DMS153 treated with DMSO at 0.1 percent for 48 hours (cell line): Measurements from ENCODE around the gene BANK1.
"Not testable (repeated sequence)": the region's sequence is repeated elsewhere in the genome, so short reads cannot be mapped to it uniquely, and the experiment has no call there.

Source experiments
- DNase-seq: peaks from one replicate; lab custom pipeline; 2025; ENCODE audit not compliant: unreplicated experiment; lab: John Stamatoyannopoulos, UW

BANK1 gene

DNA sequence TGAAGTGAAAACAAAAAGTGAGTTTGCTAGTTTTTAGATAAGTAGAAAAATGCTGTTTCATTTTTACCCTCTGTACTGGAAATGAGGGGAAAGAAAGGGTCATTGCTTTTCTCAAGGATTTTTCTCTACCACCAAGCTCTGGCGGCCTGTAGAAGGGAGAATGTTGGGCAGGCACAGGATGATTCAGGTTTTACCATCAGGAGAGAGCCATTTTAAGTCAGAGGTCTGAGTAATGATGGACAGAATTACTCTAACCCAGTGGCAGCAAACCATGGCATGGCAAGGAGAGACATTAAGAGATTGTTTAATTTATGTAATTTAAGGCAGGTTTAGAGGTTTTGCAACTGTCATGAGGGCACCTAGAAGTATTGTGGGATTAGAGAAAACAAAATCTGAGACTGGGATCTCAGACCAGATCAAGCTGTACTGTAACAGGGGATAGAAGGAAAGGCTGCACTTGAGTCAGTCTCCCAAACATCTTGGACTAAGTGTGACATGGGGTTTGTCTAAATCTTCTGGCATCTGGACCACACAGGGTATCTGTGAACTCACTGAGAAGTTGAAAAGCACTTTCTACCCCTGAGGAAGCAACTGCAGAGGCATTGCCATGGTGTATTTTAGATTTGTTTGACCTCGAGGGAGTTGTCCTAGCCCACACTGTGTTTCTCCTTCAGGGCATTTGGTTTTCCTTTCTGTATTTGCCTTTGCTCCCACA is 81.6 kb downstream of the BANK1 start:
- DNase-seq, result no peak

DNA sequence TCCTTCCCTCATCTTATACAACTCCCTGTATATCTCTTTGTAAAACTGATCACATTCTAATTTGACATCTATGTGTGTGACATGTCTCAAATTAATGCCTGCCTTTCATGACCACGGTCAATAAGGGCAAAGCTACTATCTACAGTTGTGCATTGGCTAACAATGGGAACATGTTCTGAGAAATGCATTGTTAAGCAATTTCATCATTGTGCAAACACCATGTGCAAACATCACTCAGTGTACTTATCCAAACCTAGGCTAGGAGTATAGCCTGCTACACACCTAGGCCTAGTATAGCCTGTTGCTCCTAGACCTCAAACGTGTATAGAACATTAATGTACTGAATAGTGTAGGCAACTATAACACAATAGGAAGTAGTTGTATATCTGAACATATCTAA is 95.0 kb downstream of the BANK1 start:
- peak; percentile 10 for DNase-seq

DNA sequence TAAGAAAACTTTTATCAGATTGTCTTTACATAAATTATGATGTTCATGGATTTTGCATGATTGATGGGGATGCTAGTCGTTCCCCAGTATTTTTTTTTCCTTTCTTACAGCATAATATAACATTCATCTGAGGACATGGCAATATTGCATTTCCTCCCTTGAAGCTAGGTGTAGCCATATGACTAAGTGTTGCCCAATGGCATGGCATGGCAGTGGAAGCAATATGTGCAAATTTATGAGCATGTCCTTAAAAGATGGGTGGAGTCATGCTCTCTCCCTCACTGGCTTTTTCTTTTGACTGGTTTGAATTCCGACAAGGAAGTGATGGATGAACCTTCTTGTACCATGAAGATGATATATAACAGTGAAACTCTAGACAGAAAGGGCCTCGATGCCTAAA is 96.3 kb downstream of the BANK1 start:
- DNase-seq, result no peak

DNA sequence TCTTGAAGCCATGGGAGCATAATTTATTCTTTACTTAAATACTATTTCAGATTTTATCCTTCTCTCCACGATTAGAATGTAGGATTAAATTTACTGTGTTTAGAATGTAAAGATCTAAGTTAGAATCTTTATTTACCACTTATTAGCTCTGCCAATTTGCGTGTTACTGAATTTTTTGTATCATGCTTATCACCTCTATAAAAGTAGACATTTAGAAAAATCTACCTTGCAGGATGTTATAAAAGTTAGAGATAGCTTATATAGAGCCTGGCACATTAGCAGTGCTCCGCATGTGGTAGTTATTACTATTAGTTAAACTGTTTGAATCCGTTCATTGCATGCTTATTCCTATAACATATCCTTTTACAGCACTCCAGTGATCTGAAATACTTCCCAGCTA is 97.9 kb downstream of the BANK1 start:
- no peak for DNase-seq

DNA sequence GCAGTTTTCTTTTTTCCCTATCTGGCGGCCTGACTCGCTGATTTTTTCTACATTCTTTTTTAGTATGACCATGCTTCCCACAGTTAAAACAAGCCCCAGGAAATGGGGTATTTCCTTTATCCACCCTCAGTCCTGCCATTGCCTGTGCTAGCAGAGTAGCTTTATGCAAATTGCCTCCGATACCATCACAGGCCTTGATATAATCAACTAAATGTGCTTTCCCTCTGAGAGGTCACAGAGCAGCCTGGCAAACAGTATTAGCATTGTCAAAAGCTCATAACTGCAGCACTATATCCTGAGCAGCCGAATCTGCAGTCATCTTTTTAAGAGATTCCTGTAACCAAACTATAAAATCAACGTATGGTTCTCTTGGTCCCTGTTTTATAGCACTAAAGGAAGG is 115.0 kb downstream of the BANK1 start:
- DNase-seq, result not testable (repeated sequence)

DNA sequence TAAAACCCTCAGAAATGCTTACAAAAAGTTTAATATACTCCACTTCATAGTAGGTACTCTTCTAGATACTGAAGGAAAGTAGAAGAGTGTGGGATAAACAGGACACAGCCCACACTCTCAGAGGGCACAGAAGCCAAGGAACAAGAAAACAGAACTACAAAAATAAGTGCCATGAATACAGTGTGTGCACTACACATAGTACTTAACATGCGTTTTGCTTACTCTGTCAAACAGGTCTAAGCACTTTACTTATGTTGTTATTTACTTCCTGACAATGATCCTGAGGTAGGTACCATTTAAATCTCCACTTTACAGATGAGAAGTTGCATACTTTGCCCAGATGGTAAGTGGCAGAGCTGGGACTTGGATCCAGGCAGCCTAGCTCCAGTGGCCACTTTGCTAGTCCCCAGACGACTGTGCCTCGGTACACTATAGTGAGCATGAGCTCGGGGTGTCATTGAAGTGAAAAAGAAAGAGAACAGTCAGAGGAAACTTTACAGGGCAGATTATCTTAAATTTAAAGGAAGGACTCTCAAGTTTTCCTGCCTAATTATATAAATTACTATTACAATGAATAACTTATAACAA is 120.3 kb downstream of the BANK1 start:
- no peak for DNase-seq

DNA sequence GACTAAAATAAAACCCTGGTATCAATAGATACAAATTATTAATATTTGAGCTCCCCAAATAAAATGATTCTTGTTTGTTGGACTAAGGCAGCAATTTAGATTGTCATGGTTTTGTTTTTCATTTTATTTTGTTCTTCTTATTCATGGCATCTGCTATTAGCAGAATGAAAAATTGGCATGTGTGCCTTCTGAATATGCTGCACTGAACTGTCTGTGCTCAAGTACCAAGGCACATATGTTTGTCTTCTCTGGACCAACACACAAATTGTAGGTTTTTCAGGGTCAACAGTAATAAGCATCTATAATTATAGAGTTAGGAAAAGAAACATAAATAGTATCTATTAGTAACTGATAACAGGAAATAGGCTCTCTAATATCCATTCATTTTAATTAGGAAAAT is 121.1 kb downstream of the BANK1 start:
- DNase-seq, result no peak

DNA sequence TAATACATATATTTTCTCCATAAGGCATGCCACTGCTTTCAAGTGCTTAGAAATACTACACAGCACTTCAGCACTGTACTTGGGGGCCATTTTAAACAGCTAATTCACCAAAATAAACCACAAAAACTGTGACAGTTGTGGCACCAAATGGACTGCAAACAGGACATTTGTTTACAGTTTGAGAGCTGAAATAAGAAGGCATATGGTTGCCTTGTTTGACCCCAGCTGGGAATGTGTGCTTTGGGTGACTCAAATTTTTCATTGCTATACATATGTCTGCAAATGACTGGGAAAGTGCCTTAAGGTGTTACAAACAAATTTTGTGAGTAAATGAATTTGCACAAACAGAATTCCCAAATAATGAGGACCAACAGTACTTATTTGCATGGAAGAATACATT is 124.2 kb downstream of the BANK1 start:
- DNase-seq, result no peak

DNA sequence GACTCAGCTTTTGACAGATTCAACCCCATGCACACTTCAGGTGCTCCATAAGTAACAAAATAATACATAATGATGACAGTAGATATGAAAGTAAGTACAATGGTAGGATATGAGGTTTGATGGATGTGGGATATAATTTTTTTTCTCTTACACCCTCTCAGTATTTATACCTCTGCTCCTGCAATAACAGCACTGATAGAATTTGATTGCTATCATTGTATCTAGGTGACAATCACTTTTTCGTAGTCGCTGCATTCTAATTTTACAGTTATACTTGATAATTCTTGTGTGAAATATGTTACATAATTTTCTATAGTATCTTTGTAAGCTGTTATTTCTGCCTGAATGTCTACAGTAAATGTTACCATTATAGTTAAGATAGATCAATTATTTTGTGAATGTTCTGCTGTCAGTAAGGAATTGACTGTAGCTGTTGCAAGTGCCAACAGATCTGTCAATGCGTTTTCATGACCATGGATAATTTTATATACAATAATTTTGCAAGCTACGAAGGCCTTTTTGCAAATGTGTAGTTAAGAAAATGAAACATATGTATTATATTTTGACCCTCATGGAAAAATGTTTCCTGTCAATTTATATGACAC is 128.9 kb downstream of the BANK1 start:
- DNase-seq, result no peak

DNA sequence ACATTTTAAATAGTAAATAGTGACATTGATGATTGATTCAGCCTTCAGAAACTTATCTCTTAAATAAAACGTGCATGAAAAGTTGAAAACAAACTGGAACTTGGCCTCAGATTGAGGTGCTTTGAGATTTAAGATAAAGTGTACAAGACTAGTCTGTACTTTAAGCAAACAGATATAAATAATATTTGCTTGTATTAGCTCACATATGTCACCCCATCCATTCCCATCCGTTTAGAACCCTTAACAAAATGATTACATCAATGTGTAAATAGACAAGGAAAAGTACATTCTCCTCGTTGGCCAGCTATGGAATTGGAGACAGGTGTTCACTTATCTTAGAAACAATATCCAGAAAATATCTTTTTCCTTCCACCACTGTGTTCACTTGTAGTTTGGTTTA is 130.8 kb downstream of the BANK1 start:
- DNase-seq, result no peak

DNA sequence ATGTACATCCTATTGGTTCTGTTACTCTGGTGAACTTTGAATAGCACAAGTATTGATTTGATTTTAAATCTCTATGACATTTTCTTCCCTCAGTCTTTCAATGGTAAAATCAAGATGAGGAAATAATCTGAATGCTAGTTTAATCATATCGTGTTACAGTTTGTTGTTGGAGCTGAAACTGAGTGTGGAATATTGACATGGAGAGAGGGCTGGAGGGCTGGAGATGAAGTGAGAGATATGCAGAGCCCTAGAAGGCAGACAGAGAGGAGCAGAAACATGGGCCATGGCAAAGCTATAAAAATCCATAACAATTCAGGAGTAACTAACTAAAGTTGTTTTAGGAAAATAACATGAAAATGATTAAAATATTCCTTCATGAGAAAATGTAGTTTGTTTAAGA is 141.1 kb downstream of the BANK1 start:
- DNase-seq, result no peak

DNA sequence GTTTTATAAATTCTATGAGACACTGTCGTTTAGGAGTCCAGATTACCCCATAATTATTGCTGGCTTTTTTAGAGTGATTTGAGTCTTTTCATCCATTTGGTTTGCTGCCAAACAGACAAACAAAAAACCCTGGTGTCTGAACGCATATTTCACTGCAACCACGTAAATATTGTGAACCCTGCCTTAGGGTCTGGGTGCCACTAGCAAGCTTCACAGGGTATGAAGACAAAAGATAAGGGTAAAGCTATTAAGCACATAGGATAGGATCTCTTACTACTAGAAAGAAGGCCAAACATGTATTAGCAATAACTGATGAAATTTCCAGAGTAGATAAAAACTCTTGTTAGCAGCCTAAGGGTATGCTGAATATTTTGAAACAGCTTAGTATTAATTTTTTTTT is 143.3 kb downstream of the BANK1 start:
- DNase-seq, result no peak

DNA sequence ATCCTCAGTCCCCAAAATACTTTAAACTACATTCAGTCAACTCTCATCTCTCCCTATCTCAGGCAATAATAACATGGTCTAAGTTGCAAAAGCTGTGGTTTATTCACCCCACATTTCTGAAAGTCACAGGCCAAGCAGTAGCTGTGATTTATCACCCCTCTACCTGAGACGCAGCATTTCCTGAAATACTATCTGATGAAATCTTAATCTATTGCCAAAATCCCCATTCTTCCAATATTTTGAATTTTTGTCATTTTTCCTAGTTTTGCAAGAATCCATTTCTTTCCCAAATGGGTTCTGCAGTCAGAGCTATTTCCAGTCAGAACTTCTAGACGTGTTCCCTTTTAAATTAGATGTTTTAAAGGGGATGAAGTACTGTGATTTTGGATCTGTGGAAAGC is 148.3 kb downstream of the BANK1 start:
- DNase-seq, result no peak

DNA sequence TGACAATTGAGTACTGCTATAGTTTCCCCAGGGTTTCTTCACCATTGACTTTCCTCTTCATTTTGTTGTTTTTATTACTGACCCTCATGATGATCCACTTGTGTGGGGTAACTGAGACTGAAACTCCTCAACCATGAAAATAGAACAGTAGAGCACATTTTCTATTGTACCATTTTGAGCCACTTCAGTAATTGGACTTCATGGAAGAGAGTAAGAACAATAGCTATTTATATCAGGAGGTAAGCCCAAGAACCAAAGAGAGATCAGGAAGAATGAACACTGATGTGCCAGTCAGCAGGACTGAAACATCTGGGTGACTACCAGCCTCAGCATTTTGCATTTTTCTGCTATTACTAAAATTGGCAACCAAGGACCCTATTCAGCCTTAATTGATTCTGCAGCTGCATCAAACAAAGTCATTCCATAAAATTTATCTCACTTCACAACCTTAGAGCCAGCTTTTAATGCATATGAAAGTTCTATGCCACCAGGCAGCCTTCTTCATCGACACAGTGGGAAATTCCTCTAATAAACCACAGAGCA is 151.4 kb downstream of the BANK1 start:
- DNase-seq, result no peak

DNA sequence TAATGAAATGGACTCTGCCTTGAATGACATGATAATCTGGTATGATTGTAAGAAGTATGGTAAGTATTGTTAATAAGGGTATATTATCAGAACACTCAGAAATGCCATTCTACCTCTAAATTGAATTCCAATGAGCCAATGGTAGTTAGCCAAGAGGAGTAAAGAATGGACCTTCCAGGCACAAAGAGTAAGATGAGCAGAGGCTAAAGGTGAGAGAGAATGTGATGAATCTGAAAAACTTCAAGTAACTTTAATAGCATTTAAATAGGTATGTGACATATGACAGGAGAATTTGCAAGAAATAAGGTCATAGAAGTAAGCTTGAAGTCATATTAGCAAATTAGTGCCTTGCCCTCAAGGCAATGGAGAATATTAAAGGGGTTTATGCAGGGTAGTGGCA is 152.4 kb downstream of the BANK1 start:
- no peak for DNase-seq

DNA sequence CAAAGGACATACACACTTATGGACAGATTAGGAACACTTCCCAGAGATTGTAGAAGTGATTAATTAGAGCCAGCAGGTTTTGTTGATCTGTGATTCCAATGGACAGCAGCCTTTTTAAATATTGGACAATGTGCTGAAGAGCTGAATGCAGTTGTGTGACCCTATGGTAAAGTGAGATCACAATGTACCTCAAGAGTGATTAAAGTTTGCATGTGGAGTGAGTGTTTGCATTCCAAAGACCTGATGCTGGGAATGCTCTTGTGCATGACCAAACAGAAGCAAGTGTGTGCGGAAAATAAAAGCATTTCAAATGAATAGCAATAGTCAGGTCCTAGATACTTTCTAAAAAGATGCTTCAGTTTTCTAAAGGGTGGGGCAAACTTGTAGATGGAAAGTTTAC is 154.1 kb downstream of the BANK1 start:
- no peak for DNase-seq

DNA sequence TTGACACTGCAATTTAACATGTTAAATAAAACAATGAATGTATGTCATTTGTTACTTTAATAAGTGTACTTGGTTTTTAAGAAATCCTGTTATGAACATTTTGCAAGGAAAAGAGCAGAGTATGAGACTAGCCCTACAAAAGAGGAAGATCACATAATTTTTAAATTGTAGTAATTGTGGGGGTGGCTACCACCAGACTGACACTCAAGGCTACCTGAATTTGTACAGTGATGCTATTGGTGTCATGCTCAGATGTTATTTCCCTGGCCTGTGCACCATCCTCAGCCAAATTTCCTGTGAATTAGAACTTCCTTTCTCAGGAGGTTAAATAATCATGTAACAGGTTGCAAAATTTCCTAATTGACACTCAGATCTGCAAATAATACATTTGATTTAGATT is 157.5 kb downstream of the BANK1 start:
- DNase-seq, result no peak

DNA sequence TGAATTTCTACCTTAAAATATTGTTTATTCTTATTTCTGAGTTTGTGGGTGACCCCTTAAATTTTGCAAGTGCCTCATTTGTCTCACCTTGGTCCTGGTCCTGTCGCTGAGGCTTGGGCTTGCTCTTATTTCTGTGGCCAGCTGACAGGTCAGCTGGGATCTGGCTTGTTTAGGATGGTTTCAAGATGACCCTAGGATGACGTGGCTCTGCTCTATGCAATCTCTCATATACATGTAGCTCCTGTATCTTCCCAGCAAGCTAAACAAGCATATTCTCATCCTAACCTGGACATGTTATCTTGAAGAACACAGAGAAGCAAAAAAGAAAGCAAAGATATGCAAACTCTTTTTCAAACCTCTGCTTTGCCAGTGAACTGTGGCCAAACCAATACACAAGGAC is 158.4 kb downstream of the BANK1 start:
- DNase-seq, result no peak

DNA sequence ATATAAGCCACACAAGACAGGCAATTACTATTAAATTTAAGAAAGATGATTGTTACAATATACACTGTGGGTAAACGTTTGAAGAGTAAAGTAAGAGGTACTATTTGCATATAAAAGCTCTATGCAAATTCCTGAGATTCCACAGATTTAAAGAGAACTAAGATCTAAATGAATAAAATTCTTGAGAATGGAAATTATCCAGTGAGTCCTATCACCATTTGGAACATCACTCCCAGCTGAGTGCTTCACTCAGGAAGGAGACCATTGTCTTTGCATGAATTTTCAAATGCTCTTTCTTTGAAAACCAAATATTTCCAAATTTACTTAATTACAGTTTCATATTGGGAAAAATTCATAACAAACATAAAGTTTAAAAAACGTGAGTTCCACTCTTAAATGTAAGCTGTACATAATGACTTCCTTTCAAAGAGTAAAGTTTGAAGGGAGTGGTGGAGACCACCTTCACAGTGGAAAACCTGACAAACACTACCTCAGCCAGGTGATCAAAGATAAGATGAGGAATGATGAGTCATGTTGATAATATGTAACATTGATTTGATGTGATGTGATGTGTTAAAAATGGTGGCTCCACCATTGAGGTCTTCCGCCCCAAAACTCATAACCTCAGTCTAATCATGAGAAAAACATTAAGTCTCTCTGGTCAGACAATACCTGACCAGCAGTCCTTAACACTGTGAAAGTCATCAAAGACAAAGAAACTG is 159.9 kb downstream of the BANK1 start:
- no peak for DNase-seq

DNA sequence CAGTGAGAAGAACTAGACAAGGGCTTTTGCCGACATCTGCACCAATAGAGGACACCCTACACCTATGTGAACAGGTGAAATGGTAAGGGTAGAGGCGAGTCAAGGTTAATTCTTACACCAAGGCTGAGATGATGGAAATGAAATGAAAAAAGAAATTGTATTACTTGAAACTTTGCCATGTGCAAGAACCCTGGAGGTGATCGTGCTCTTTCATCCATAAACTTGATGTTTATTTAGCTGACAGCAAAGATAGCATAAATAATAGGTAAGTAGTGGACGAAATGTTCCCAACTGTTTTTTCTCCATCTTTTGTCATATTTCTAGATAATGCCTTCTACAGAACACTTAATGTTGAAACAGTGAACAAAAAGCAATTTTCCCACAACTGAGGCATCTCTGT is 162.5 kb downstream of the BANK1 start:
- DNase-seq, result no peak

DNA sequence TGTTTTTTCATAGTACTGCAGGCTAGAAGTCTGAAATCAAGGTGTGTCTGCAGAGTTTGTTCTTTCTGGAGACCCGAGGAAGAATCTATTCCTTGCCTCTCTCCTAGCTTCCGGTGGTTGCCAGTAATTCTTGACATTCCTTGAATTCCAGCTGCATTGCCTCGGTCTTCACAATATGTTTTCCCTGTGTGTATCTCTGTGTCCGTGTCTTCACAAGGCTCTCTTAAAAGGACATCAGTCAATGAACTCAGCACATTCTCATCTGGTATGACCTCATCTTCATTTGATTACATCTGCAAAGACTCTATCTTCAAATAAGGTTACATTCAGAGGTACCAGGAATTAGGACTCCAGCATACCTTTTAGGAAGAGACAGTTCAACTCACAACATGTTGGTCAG is 163.4 kb downstream of the BANK1 start:
- no peak for DNase-seq

DNA sequence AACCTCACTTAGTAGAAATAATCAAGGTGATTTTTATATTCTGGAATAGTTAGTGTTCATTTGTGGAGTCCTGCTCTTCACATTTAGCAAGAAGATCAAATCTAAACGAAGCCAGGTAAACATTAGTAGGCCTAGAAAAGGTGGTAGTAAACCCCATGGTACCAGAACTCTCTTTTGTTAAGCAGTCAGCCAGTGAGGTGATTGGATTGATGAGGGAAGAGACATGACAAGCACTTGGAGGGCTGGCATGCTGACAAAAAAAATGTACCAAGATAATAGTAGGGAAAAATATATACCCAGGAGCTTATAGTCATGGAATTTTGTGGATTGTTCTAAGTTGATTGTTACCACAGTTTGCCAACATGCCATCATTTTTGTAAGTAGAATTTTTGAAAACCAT is 163.8 kb downstream of the BANK1 start:
- DNase-seq, result no peak
